Thyroid gland (tissue), 4 donors: ENCODE measurements around the gene MAGI3. TPM values are rescaled to one million over a fixed set of nuclear protein-coding genes. Genes with fewer than 3 reads are reported as not detected.

Source experiments
- DNase-seq, 2 donors: peaks; one replicate each; pipeline ENCODE4 v3.0.0-alpha.2; 2019
- H3K27ac ChIP-seq, 3 donors: fragments of 200-600 bp; sonication (generic); 1 replicate in 2 of 3; 2 replicates in 1 of 3; pipeline ENCODE4 v1.5.1; 2016 to 2019; ENCODE audit warnings: mild to moderate bottlenecking in 1 of 3, moderate library complexity in 1 of 3
- H3K27me3 ChIP-seq: fragments of 200-600 bp; sonication (generic); one replicate; pipeline ENCODE4 v1.5.1; 2019
- H3K36me3 ChIP-seq, 2 donors: fragments of 200-600 bp; sonication (generic); one replicate each; pipeline ENCODE4 v1.5.1; 2016 to 2019
- H3K4me1 ChIP-seq, 2 donors: fragments of 200-600 bp; sonication (generic); one replicate each; pipeline ENCODE4 v1.5.1; 2017 to 2019
- H3K4me3 ChIP-seq, 3 donors: fragments of 200-600 bp; sonication (generic); replicated peaks in 1 of 3; 1 replicate in 2 of 3; 2 replicates in 1 of 3; pipeline ENCODE4 v1.5.1; 2016; ENCODE audit warnings: mild to moderate bottlenecking in 1 of 3
- H3K9me3 ChIP-seq: fragments of 200-600 bp; sonication (generic); one replicate; pipeline ENCODE4 v1.5.1; 2017
- POLR2A ChIP-seq, 2 donors: fragments of 450-650 bp; IDR thresholded peaks; one replicate each; pipeline ENCODE4 v1.6.1; 2017; ENCODE audit warnings: antibody characterized with exemption in 2 of 2, mild to moderate bottlenecking in 2 of 2, moderate library complexity in 1 of 2
- WGBS, 2 donors: methylation state at CpG; one replicate each; pipeline ENCODE4 v1.1.5; 2017; 5-methylcytosine and 5-hydroxymethylcytosine counted together
- intact Hi-C: fragments of 100-400 bp; cut with DNase I; formaldehyde crosslinking; loops from one replicate; pipeline ENCODE4 v1.15.1; 2023
- total RNA-seq, 4 donors: library from RNA; depleted of rRNA; stranded (reverse); fragments of >200 nt; gene quantifications; one replicate each; pipeline ENCODE4 v1.2.3, GENCODE V29; 2016
- TF ChIP-seq, protein P1 (sequence below), 6 experiments: fragments of 200-600 bp in 3 of 6; fragments of 450-650 bp in 3 of 6; sonication (generic) in 3 of 6; IDR thresholded peaks; one replicate each; pipeline ENCODE4 v1.5.1; 2016 to 2019; ENCODE audit warnings: antibody characterized with exemption in 6 of 6, mild to moderate bottlenecking in 2 of 6, inconsistent platforms in 1 of 6, moderate library complexity in 1 of 6

MAGI3 gene
- total RNA-seq, 4 donors from 2014 or later, result 52.9 to 91.0 (median 61.9) TPM

DNA sequence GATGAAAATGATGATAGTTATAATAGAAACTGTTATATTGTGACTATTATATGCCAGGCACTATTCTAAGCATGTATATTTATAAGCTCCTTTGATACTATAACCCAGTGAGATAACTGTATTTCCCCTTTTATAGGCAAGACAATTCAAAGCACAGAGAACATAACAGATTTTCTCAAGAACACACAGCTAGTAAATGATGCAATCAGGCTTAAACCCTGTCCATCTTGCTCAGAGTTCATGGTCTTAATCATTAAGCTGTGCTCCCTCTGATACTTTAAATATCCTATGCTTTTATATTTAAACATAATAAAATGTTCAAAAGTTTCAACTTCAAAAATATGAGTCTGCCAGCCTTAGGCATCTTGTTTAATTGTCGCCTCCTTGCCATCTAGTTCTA lies 280.3 kb downstream of the MAGI3 start:
- no peak overlapping the region for H3K27ac ChIP-seq
- no peaks in the 10 kb centered on the region for H3K4me1 ChIP-seq
- H3K36me3 ChIP-seq, result peaks cover 3 to 14% of the 10 kb centered on the region in 2 donors
- no peaks in the 10 kb centered on the region for H3K9me3 ChIP-seq
- 97 to 98% methylated on average over 1 of the region's 1 CpG for WGBS, 2 donors
- DNase-seq, result no peak
- intact Hi-C loops, result no loop called here
- TF ChIP-seq, protein P1, sequence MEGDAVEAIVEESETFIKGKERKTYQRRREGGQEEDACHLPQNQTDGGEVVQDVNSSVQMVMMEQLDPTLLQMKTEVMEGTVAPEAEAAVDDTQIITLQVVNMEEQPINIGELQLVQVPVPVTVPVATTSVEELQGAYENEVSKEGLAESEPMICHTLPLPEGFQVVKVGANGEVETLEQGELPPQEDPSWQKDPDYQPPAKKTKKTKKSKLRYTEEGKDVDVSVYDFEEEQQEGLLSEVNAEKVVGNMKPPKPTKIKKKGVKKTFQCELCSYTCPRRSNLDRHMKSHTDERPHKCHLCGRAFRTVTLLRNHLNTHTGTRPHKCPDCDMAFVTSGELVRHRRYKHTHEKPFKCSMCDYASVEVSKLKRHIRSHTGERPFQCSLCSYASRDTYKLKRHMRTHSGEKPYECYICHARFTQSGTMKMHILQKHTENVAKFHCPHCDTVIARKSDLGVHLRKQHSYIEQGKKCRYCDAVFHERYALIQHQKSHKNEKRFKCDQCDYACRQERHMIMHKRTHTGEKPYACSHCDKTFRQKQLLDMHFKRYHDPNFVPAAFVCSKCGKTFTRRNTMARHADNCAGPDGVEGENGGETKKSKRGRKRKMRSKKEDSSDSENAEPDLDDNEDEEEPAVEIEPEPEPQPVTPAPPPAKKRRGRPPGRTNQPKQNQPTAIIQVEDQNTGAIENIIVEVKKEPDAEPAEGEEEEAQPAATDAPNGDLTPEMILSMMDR (IDR thresholded peaks at IDR 0.05), result no peak
- TF ChIP-seq POLR2A (IDR thresholded peaks at IDR 0.05), result no peak
- H3K27me3 ChIP-seq, result no peaks in the 10 kb centered on the region
- no peak overlapping the region for H3K4me3 ChIP-seq

DNA sequence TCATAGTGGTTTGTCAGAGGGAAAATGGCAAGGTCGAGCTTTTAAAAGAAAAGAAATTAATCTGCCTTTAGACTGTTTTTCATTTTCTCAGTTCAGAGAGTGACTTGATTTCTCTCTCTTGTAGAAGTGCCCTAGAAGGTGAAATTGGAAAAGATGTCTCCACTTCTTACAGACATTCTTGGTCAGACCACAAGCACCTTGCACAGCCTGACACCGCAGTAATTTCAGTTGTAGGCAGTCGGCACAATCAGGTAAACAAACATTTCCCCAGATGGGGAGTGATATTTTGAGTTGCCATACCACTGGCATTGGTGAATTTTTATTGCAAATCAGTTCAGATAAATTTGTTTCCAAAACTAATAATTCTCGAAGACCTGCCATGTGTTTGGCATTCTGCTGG lies 282.2 kb downstream of the MAGI3 start:
- TF ChIP-seq, protein P1 (IDR thresholded peaks at IDR 0.05), result no peak
- no peak for TF ChIP-seq POLR2A (IDR thresholded peaks at IDR 0.05)
- Histone ChIP-seq H3K4me1 (peaks cover 4 to 10% of the 10 kb centered on the region in 2 donors), H3K27ac (no peak overlapping the region), H3K9me3 (no peaks in the 10 kb centered on the region), H3K27me3 (no peaks in the 10 kb centered on the region), H3K4me3 (no peak overlapping the region), H3K36me3 (peaks cover 3 to 14% of the 10 kb centered on the region in 2 donors)
- DNase-seq, result no peak
- WGBS, 2 donors, result 94 to 97% methylated on average over 4 of the region's 4 CpGs
- intact Hi-C loops, result no loop called here

DNA sequence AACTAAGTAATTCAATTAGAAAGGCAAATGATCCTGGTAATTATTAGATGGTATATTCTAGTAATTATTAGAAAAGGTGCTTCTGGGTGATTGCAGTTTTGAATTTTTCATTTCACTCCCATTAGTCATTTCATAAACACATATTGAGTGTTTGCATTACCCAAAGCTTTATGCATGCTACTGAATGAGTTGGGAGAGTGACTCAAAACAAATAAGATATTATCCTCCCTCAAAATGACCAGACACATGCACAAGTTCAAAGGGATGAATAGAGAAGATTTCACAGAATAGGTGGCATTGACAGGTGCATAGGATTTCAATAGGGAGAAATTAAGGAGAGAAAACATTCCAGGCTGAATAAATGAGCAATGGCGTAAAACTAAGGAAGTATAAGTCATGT lies 284.3 kb downstream of the MAGI3 start:
- Histone ChIP-seq H3K36me3 (peaks cover 3 to 14% of the 10 kb centered on the region in 2 donors), H3K27ac (no peak overlapping the region), H3K9me3 (no peaks in the 10 kb centered on the region), H3K27me3 (no peaks in the 10 kb centered on the region), H3K4me3 (no peak overlapping the region), H3K4me1 (peaks cover 4 to 13% of the 10 kb centered on the region in 2 donors)
- intact Hi-C loops, result no loop called here
- no peak for DNase-seq
- TF ChIP-seq, protein P1 (IDR thresholded peaks at IDR 0.05), result no peak
- no peak for TF ChIP-seq POLR2A (IDR thresholded peaks at IDR 0.05)
- 93 to 96% methylated on average over 1 of the region's 1 CpG for WGBS, 2 donors

DNA sequence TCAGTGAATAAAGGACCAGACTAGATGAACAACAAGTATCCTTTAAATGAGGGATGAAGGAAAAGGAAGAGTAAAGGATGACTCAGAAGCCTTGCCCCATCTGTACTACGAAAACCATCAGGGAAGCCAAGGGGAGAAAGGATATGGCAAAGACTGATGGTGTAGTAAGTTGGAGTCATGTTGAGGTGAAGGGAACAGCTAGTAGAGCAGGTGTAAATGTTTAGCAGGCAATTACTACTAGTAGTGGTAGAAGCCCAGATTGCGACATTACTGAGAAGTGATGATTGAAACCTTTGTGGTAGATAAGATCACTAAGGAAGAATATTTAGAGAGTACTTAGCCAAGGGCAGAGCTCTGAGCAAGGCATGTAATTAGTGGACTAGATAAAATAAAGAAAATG lies 285.0 kb downstream of the MAGI3 start:
- intact Hi-C loops, result loop anchor here (5.0 kb wide), 1 partner anchor 533 kb away; no protein-coding TSS in a partner anchor
- H3K4me1 ChIP-seq, result peaks cover 4 to 13% of the 10 kb centered on the region in 2 donors

DNA sequence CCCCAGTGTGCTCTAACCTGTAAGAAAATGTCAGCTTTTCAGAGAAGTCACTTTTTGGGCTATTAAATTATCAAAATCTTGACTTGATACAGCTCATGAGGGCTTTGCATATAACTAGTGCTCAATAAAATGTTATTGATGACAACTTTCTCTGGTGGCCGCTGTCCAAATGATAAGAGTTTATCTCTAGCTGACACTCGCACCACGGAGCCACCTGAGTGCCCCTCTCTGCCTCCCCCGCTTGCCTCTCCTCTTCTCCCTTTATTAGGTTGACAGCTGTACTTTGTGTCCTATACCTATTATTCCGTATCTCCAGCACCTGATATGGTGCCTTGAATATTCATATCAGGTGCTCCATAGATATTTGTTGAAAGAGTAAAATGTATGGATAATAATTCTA lies 286.2 kb downstream of the MAGI3 start:
- Histone ChIP-seq H3K27me3 (no peaks in the 10 kb centered on the region), H3K36me3 (peaks cover 3 to 14% of the 10 kb centered on the region in 2 donors), H3K4me3 (no peak overlapping the region), H3K9me3 (no peaks in the 10 kb centered on the region), H3K27ac (no peak overlapping the region), H3K4me1 (peaks cover 4 to 13% of the 10 kb centered on the region in 2 donors)
- TF ChIP-seq, protein P1 (IDR thresholded peaks at IDR 0.05), result no peak
- no peak for TF ChIP-seq POLR2A (IDR thresholded peaks at IDR 0.05)
- intact Hi-C loops, result loop anchor here (5.0 kb wide), 1 partner anchor 534 kb away; no protein-coding TSS in a partner anchor
- 96% methylated on average over 5 of the region's 5 CpGs for WGBS, 2 donors
- no peak for DNase-seq

More for the DNA sequence above, 285.0 kb downstream of the MAGI3 start:
- TF ChIP-seq, protein P1 (IDR thresholded peaks at IDR 0.05), result no peak
- no peak for TF ChIP-seq POLR2A (IDR thresholded peaks at IDR 0.05)
- WGBS, 2 donors, result 92 to 94% methylated on average over 2 of the region's 2 CpGs
- no peak for DNase-seq
- Histone ChIP-seq H3K36me3 (peaks cover 3 to 14% of the 10 kb centered on the region in 2 donors), H3K27ac (no peak overlapping the region), H3K4me3 (no peak overlapping the region), H3K9me3 (no peaks in the 10 kb centered on the region), H3K27me3 (no peaks in the 10 kb centered on the region)
